ENCODE measurements around the gene CPNE1.
"Not testable (repeated sequence)": the region's sequence is repeated elsewhere in the genome, so short reads cannot be mapped to it uniquely, and the experiment has no call there.

CPNE1 gene

DNA sequence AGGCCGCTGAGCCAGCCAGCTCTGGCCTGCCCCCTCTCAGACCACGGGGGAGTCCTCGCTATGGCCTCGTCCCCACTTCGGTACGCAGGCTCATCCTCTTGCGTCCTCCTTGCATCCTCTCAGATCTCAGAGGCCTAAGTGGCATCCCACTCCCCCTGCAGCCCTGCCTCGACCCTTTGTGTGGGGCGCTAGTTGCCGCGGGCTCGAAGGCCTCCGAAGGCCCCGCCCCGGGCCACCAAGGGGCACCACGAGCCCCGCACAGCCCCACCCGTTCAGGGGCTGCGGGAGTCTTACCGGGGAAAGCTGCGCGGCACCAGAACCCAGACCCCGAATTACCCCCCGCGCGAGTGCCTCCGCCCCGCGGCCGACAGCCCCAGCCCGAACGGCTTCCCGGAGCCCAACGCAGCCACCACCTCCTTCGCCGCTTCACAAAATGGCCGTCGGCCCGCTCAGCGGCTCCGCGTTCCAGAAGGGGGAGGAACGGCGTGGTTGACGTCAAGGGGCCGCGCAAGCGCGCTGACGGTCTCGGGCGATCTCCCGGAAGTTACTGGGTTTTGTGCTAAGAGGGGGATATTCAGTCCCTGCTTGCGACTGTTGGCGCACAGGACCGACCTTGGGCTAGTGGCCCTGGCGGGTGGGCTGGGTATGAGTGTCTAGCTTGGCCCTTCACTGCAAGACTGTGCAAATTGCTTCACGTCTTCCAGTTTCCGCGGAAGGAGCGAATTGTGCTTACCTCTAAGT lies at the start of gene CPNE1, which contains the start of gene RBM12:
CPNE1 (minus strand) TSS at position 435 of the 741 bp plus-strand sequence. CDS start 31,977 bp downstream, outside the sequence.
RBM12 (minus strand) TSS at position 435 of the 741 bp plus-strand sequence. CDS start 9,578 bp downstream, outside the sequence.
- peak; percentile 97 to 99 for DNase-seq

DNA sequence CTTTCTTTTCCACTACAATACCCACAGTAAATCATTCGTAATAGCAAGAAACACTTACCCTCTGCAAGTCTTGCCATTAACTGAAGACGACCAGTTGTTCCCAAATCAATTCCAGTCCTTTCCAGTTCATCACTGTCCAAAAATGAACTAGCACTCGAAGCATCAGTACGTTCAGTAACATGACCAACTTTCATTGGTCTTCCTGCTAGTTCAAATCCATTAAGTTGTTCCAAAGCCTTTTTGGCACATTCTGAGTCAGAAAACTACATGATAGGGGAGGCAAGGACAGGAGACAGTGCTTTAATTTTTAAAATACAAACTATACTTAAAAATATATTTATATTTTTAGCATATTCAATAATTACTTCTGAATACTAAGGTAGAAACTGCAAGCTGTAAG lies 49.4 kb upstream of the CPNE1 start:
- no peak for DNase-seq

DNA sequence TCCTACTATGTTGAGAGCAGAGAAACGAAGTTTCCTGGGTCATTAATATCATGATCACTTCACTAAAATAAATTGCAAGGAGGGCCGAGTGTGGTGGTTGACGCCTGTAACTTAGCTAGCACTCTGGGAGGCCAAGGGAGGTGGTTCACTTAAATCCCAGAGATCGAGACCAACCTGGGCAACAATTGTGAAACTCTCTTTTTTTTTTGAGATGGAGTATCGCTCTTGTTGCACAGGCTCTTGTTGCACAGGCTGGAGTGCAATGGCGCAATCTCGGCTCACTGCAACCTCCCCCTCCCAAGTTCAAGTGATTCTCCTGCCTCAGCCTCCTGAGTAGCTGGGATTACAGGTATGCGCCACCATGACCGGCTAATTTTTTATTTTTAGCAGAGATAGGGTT lies 48.4 kb upstream of the CPNE1 start:
- DNase-seq = not testable (repeated sequence)

DNA sequence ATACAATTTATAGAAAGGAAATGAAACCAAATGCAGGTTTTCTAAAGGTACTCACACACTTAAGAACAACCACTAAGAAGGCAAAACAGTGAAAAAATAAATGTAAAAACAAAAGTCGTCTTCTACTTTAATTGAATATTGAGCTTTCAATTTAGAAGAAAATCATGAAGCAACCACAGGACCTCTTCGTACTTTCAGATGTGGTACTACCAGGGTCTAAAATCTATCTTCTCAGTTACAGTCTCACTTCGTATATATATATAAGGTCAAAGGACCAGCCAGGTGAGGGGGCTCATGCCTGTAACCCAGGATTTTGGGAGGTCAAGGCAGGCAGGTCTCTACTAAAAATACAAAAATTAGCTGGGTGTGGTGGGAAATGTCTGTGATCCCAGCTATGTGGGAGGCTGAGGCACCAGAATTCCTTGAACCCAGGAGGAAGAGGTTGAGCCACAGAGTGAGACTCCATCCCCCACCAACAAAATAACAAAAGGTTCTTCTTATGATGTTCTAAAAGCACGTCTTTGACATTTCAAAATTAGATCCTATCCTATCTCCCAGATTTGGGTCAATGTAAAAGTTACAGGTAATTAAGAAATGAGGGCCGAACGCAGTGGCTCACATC lies 47.0 kb upstream of the CPNE1 start:
- no peak for DNase-seq

DNA sequence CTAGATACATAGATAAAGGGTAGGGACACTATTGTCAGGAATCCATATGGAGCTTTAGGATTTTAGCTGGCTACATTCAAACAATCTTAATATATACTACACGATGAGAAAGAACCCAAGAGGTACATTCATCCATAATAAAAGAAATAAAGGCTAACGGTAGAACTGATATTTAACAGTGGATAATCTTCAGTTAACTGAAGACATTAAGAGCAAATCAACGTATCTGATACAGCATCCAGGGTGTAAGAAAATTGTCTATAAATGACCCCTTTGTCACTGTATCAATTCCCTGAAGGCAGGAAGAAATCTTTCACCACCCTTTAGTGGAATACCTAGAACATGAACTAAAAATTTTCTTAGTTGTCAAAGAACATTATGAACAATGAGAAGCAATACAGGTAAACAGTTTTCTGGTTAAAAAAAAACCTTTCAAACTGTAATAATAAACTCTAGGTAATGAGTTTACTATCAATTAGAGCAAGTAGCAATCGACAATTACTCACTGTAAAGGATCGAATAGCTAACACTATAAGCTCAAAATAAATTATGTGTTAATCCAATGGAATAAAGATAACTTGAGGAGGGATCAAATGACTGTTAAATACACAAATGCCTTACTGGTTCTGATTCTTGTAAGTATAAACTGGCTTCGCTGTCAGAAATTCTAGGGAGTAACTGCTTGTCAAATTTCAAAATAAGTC lies 46.3 kb upstream of the CPNE1 start:
- no peak for DNase-seq

DNA sequence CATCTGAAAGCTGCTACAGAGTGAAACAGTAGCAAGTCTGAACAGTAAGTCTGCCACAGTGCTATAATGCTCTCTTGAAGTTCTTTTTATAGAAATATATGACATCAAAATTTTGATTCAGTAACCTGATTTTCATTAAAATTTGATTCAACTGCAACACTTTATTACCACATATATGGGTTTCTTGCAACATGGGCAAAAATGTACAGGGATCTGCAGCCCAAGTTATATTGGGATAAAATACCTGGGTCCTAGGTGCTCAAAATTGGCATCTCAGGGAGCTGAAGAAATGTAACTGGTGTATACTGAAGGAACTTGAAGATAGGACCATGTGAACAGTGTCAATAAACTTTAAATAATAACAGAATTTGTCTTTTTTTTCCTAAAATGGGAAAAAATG lies 45.3 kb upstream of the CPNE1 start:
- no peak for DNase-seq

DNA sequence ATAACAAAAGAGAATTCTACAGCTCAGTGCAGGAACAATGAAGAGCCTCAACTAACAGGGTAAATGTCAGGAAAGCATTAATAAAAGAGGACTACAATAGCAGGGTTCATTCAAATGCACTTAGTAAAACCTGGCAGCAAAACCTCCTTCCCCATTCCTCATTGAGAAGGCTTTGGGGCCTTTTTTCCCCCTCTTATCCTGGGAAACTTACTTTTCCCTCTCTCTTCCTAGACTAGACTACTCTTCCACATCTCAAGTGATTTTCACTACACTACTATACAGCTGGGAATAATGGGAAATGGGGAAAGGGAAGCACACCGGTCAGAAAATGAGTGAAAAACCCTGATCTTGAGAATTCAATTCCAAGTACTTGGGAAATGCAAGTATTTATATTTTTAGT lies 44.6 kb upstream of the CPNE1 start:
- DNase-seq = no peak

DNA sequence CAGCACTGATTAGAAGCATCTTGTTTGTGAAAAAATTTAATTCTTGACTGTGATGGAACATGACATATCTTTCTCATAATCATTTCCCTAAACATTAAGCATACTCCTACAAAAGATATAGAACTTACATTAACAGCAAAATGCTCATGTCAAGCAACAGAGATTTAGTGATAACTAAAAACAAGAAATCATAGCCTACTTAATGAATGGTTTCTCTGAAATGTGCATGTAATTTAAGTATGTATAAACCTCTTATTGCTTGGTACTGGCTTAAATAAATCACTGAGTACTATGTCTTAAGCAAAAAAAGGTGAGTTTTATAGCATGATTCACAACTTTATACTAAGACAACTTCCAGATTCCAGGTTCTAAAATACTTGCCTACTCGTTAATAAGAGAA lies 43.8 kb upstream of the CPNE1 start:
- DNase-seq = no peak

DNA sequence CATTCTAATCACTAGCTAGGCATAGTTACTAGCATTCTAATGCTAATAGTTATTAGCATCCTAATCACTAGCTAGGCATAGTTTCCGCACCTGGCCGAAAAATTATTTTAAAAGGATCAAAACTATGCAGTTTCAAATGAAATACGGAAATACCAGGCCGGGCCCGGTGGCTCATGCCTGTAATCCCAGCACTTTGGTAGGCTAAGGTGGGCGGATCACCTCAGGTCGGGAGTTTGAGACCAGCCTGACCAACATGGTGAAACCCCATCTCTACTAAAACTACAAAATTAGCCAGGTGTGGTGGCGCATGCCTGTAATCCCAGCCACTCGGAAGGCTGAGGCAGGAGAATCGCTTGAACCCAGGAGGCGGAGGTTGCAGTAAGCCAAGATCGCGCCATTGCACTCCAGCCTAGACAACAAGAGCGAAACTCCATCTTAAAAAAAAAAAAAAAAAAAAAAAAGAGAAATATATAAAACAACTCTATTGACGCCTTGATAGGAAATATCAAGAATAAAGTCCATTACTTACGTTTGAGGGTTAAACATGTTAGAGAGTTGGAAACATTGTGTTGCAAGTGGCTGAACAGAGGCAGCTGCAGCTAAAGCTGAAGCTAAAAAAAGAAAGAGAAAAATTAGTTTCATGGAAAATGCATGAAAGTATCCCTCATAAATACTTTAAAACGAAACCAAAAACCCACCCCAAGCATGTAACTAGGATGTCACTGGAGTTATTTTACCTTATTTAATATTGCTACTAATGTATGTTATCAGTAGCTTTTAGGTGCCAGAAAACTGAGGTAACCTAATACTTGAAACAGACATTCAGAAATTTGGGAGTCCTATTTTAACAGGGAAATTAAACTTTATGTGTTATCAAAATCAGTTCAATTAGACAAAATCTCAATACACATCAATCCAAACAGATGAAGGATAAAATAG lies 42.2 kb upstream of the CPNE1 start:
- not testable (repeated sequence) for DNase-seq

DNA sequence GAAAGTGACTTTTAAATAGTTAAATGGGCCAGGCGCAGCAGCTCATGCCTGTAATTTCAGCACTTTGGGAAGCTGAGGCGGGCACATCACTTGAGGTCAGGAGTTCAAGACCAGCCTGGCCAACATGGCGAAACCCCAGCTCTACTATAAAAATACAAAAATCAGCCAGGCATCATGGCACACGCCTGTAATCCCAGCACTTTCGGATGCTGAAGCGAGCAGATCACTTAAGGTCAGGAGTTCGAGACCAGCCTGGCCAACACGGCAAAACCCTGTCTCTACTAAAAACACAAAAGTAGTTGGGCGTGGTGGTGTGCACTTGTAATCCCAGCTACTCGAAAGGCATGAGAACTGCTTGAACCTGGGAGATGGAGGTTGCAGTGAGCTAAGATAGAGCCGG lies 41.2 kb upstream of the CPNE1 start:
- not testable (repeated sequence) for DNase-seq

DNA sequence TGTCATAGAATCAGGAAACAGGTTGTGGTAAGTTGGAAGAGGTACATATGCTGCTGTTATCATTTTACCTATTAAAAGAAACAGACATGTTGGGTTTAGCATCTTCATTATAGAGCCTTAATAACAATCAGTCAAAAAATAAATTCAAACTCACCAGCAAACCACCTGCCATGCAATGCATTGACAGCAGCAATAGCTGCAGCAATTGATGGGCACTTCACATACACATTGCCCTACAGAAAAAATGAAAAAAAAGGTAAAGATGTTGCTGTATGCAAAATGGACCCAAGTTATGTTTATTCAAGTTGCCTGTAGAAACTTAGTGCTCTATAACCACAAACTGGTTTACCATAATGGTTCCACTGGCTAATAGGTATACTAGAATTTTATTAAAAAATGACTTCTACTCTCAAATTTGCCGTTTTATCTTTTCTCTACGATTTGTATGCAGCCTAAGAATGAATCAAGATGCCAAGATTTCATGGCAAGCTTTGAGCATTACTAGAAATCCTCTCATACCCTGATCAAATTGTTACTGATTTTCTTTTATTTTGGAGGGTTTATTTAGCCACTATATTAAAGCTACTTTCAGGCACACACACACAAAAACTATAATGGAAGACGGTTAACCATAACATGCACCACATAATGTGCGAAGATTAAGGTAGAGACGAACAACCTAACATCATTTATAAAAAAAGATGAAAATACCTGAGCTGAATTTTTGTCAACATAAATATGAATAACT lies 40.0 kb upstream of the CPNE1 start:
- DNase-seq = no peak

DNA sequence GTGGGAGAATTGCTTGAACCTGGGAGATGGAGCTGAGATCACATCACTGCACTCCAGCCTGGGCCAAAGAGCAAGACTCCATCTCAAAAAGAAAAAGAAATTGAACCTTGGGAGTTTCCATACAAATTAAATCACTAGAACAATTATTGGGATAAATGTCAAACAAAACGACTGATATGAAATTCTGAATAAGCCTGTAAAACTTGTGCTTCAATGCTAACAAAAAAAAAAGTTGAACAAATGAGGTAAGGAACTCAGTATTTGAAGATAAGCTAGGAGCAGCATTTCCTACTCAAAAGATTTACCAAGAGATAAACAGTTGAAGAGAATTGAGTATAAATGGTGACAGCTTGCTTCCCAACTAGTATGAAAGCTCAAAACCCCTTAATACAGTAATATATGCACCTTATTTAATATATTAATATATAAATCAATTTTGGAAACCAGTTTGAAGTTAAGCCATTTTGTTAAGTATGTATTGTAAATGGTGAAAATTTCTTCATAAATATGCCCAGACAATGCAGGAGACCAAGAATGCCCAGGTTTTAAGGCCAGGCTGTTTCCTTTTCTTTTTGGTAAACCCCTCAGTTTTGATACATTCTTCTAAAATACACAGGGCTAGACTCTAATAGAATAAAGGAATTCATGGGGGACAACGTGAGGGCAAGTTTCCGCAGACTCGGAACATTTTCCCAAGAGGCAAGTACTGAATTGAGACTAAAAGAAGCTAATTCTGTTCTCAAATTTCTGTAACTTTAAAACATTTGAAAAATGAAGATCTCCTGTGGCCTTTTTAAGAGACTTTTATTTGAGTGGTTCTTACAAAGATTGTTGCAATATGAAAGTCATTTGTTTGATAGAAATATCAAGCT lies 38.4 kb upstream of the CPNE1 start:
- DNase-seq = no peak

DNA sequence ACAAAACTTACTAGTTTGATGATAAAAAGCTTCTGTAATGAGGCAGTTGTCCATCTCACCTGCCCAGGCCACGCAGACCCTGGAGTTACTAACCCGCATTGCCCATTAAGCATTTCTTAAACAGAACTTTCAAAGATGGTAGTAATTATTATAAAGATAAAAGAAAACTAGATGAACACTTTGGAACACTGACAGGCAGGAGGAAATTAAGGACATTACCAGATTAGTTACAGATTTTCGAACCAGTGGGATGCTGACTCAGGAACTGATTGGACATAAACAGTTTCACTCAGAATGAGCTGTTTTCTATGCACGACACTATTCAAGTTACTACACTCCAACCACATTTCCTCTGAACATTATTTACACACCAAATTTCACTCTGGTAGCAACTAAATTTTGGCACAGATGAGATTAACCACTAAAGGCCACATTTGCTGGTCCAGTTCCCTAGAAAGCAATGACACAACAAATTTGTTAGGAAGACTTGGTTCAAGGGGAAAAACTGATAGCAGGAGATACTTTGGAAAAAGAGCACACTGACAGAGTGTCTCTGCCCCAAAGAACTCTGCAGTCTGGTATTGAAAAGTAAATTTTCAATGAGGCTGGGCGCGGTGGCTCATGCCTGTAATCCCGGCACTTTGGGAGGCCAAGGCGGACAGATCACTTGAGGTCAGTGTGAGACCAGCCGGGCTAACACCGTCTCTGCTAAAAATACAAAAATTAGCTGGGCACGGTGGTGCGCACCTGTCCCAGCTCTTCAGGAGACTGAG lies 37.5 kb upstream of the CPNE1 start:
- no peak for DNase-seq

DNA sequence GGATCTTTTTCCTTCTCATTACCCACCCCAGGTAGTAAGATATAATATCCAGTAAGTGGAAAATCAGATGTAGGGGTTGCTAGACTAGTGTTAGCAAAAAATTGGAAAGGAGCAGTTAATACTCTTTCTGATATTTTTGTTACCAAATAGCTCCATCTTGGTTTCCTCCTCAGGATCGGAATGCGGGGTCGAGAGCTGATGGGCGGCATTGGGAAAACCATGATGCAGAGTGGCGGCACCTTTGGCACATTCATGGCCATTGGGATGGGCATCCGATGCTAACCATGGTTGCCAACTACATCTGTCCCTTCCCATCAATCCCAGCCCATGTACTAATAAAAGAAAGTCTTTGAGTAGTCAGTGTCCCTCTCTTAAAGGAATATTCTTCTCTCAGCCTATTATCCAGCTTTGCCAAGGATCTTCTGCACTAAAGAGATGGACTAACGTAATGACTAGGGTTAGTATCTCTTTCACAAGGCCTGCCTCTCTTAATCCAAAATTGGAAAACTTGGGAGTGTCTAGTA lies 36.0 kb upstream of the CPNE1 start:
- DNase-seq = no peak

DNA sequence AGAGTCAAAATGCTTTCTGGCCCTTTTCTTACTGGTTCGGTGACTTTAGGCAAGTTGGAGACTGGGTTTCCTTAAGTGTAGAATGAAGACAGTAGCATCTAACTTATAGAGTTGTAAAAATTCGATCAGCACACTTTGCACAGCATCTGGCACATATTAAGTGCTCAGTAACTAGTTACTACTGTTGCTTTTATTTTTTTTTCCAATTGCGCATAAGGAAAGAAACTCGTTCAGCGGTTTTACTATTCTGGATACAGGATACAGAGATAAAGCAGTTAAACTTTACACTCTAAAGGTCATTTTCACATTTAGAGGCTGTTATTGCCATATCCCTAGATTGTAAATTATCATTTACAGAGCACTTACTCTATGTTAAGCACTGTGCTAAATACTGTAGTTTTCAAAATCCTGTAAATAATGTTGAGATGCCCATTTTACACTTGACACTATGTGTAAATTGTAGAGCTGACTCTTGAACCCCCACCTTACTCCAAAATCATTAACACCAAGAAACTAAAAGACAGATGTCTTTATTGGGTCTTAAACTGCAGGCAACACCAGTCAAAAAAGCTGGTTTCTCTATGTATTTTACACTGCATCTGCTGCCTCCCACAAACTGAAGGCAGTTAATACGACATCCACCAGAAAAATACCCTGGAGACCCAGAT lies 35.4 kb upstream of the CPNE1 start:
- DNase-seq = no peak

DNA sequence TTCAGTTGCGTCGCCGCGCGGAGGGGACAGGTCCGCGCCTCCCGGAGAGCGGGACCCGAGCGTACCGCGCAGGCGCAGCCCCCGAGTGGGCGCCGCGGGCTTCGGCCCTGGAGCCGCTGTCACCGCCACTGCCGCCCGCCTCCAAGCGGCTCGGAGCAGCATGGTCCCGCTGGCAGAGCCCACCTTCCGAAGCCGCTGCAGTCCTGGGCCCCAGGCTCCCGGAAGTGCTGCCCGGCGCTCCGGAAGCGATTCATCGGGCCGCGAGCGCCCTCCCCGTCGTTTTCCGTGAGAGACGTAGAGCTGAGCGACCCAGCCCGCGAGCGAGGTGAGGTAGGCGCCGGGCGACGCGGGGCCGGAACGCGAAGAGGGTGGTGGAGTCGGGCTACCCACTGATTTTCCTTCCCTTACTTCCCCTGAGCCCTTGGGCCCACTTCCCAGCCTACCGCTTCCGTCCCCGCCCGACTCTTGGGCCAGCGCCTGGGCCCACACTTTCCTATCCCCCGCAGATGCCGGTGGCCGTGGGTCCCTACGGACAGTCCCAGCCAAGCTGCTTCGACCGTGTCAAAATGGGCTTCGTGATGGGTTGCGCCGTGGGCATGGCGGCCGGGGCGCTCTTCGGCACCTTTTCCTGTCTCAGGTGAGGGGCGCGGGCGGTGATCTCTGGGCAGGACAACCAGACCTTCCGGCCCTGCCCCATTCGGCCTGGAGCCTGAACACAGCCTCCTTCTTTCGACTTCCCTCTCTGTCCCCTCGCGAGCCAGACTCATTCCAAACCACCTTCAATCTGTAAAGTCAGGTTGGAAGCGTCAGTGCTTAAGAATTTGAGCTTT lies 34.6 kb upstream of the CPNE1 start, which contains the start of the genes NFS1 and ROMO1:
NFS1 (minus strand) TSS at position 226 of the 830 bp plus-strand sequence; CDS start at position 162, 64 bp downstream.
ROMO1 (plus strand) TSS at position 279 of the 830 bp plus-strand sequence; CDS start at position 507, 228 bp downstream.
- peak; percentile 94 to 95 for DNase-seq

DNA sequence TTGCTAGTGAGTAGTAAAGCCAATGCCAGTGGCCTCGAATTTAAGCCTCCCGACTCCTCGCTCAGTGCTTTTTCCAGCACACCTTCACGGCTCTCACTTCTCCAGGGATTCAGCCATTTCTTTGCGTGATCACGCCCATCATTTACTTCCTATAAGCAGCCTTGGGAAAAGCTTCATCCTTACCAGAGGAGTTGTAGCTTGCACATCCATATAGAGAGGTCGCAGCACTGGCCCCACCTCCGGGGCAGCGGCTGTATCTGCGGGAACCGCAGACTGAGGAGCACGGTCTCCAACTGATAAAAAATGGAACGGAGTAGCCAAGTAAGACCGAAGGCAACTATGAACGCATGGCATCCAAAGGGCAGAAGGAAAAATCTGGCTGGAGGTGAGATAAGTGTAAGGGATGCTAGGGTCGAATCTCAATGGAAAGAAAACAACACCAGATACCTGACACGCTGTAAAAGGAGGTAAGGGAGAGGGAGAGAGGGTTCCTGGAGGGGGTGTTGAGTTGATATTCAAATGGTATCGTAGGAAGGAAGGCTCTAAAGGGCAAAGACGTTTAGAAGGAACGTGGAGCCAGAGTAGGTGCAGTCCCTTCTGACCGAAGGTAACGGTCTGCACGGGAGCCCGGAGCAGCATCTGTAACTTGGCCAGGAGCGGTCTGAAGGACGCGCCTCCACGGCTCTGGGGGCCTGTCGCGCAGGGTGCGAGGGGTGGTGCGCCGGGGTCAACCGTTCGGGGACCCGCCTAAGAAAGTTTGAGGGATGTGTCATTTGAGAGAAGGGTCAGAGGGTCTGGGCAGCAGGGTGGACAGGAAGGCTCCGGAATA lies 33.8 kb upstream of the CPNE1 start:
- no peak for DNase-seq

All from SW 1271 (cell line).